Measurements from ENCODE around the gene LATS2.

Gene LATS2

DNA sequence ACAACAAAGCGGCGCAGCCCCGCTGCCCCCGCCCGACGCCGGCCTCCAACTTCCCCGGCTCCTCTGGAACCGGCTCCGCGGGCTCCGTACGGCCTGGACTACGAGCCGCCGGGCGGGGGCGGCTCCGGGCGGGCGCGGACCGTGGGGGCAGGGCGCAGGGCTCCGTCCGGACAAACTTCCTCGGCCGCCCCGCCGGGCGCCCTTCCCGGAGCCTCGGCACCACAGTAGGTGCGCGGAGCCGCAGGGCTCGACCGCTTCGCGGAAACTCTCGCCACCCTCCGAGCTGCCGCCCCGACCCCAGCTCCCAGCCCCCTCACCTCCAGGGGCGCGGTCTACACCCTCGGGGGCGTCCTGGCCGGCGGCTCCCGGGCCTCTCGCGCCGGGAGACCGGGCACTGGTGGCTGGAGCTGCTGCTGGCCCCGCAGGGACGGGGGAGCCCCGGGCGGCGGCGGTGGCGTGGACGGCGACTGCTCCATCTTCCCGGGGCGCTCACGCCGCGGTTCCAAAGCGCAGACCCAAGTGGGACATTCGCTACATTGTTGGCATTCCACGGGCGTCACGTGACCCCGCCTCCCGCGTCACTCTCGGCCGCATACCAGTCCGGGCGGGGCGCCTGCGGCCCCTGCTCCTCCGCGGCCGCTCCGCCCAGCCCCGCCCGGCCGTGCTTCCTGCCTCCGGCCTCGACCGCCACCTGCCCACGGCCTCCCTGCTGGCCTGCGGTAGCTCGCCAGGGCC is at the start of gene LATS2:
Gene LATS2 (minus strand): TSS at position 558 of the 735 bp plus-strand sequence. CDS start 15,560 bp downstream, outside the sequence.
- TF ChIP-seq, protein P1, sequence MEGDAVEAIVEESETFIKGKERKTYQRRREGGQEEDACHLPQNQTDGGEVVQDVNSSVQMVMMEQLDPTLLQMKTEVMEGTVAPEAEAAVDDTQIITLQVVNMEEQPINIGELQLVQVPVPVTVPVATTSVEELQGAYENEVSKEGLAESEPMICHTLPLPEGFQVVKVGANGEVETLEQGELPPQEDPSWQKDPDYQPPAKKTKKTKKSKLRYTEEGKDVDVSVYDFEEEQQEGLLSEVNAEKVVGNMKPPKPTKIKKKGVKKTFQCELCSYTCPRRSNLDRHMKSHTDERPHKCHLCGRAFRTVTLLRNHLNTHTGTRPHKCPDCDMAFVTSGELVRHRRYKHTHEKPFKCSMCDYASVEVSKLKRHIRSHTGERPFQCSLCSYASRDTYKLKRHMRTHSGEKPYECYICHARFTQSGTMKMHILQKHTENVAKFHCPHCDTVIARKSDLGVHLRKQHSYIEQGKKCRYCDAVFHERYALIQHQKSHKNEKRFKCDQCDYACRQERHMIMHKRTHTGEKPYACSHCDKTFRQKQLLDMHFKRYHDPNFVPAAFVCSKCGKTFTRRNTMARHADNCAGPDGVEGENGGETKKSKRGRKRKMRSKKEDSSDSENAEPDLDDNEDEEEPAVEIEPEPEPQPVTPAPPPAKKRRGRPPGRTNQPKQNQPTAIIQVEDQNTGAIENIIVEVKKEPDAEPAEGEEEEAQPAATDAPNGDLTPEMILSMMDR (IDR thresholded peaks at IDR 0.05; ENCODE audit: low read depth, low read length): peak; percentile 26
- peak; percentile 89 for DNase-seq (ENCODE audit: extremely low read depth, low read depth)

- no peak for DNase-seq (ENCODE audit: extremely low read depth, low read depth)
- TF ChIP-seq, protein P1 (IDR thresholded peaks at IDR 0.05; ENCODE audit: low read depth, low read length): no peak
Measured at GRCh38 chr13:21109168-21109567, 47.8 kb upstream of the LATS2 start.

- DNase-seq (ENCODE audit: extremely low read depth, low read depth): no peak
- TF ChIP-seq, protein P1 (IDR thresholded peaks at IDR 0.05; ENCODE audit: low read depth, low read length): no peak
Measured at GRCh38 chr13:21106089-21106488, 44.7 kb upstream of the LATS2 start.

DNA sequence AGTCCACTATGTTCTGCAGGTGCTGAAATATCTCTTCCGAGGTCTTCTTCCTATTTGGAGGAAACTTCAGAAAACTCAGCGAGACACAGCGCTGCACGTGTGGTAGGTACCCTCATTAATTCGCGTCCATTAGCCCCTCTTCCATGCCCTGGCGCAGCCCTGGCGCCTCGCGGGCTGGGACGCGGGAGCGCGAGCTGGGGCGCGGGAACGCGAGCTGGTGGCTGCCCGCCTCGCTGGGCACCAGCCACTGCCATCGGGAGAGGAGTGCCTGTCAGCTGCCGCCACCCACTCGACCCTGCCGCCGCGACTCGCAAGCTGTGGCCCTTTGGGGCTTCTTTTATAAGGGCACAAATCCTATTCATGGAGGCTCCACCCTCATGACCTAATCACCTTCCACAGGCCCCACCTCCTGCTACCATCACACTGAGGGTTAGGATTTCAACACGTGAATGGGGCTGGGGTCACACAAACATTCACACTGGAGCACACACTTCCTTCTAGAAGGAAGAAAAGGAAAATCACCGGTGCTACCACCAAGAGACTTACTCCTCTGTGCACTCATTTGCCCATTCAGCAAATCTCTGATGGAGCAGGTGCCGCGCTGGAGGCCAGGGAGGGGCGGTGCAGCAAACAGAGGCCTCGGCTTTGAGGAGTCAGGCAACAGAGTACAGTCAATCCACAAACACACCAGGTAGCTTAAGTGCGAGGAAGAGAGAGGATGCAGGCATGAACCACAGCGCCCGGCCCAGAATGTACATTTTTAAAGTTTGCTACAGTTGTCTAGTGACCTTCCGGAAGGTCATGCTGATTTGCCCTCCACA is 43.0 kb upstream of the LATS2 start:
- DNase-seq (ENCODE audit: extremely low read depth, low read depth): no peak
- TF ChIP-seq, protein P1 (IDR thresholded peaks at IDR 0.05; ENCODE audit: low read depth, low read length): no peak

GRCh38 chr13:21101865-21102576 is 40.6 kb upstream of the LATS2 start:
- DNase-seq (ENCODE audit: extremely low read depth, low read depth): no peak
- TF ChIP-seq, protein P1 (IDR thresholded peaks at IDR 0.05; ENCODE audit: low read depth, low read length): no peak

GRCh38 chr13:21100994-21101757 is 39.8 kb upstream of the LATS2 start:
- TF ChIP-seq, protein P1 (IDR thresholded peaks at IDR 0.05; ENCODE audit: low read depth, low read length): no peak

More at GRCh38 chr13:21100994-21101757, 39.8 kb upstream of the LATS2 start:
- DNase-seq (ENCODE audit: extremely low read depth, low read depth): no peak
